SK-N-SH treated with all-trans-retinoic acid at 6 μM for 48 hours (cell line): ENCODE results near the gene ZNF385B.

Experiments used
- ARNTL ChIP-seq: fragments of 450-650 bp; formaldehyde crosslinking; IDR thresholded peaks from 2 replicates; pipeline ENCODE4 v1.5.0; 2020; ENCODE audit warnings: low read depth, mild to moderate bottlenecking, moderate library complexity, borderline replicate concordance
- TCF4 ChIP-seq: fragments of 250-450 bp; sonication (Bioruptor Pico); IDR thresholded peaks from 2 replicates; pipeline ENCODE4 v1.8.0; 2021; ENCODE audit warnings: mild to moderate bottlenecking, moderate library complexity, borderline replicate concordance
- TOX ChIP-seq: fragments of 250-450 bp; sonication (Bioruptor Pico); IDR thresholded peaks from 2 replicates; pipeline ENCODE4 v1.8.0; 2021; ENCODE audit warnings: mild to moderate bottlenecking, moderate library complexity, borderline replicate concordance
- TF ChIP-seq, protein P1 (sequence below): fragments of 250-450 bp; sonication (Bioruptor Pico); IDR thresholded peaks from 2 replicates; pipeline ENCODE4 v1.5.1; 2020; ENCODE audit warnings: low read depth, mild to moderate bottlenecking, moderate library complexity
- TF ChIP-seq, protein P2 (sequence below): fragments of 250-450 bp; sonication (Bioruptor Pico); IDR thresholded peaks from 2 replicates; pipeline ENCODE4 v1.8.0; 2020; ENCODE audit warnings: mild to moderate bottlenecking, moderate library complexity, borderline replicate concordance

DNA sequence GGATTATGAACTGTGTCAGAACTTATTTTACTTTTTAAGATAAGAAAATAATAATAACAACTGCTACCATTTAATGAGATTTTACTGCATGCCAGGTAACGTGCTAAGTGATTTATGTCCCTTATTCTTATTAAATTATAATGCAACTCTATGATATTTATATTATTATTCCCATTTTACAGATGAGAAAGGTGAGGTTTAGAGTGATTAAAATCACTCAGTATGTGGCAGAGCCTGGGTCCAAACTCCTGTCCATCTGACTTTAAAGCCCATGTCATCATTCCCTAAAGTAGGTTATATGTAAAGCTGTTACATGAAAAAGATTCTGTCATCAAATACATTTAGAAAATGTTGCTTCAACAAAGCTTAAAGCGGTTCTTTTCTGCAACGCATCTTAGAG lies 308.0 kb downstream of the ZNF385B start:
- TF ChIP-seq TOX (CRISPR knock-in tag), result no peak
- TF ChIP-seq, protein P1, sequence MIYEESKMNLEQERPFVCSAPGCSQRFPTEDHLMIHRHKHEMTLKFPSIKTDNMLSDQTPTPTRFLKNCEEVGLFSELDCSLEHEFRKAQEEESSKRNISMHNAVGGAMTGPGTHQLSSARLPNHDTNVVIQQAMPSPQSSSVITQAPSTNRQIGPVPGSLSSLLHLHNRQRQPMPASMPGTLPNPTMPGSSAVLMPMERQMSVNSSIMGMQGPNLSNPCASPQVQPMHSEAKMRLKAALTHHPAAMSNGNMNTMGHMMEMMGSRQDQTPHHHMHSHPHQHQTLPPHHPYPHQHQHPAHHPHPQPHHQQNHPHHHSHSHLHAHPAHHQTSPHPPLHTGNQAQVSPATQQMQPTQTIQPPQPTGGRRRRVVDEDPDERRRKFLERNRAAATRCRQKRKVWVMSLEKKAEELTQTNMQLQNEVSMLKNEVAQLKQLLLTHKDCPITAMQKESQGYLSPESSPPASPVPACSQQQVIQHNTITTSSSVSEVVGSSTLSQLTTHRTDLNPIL (CRISPR knock-in tag), result no peak
- TF ChIP-seq ARNTL (CRISPR knock-in tag), result no peak
- no peak for TF ChIP-seq TCF4 (CRISPR knock-in tag)
- TF ChIP-seq, protein P2, sequence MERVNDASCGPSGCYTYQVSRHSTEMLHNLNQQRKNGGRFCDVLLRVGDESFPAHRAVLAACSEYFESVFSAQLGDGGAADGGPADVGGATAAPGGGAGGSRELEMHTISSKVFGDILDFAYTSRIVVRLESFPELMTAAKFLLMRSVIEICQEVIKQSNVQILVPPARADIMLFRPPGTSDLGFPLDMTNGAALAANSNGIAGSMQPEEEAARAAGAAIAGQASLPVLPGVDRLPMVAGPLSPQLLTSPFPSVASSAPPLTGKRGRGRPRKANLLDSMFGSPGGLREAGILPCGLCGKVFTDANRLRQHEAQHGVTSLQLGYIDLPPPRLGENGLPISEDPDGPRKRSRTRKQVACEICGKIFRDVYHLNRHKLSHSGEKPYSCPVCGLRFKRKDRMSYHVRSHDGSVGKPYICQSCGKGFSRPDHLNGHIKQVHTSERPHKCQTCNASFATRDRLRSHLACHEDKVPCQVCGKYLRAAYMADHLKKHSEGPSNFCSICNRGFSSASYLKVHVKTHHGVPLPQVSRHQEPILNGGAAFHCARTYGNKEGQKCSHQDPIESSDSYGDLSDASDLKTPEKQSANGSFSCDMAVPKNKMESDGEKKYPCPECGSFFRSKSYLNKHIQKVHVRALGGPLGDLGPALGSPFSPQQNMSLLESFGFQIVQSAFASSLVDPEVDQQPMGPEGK (CRISPR knock-in tag), result no peak
